ENCODE measurements around the gene EGFR. TPM values are rescaled to one million over a fixed set of nuclear protein-coding genes. Genes with fewer than 3 reads are reported as not detected.

EGFR gene
- total and polyA plus RNA-seq, 2 donors (not counting 3 experiments of a cell fraction or from before 2014, with no cell fraction given) = 1.5 to 4.1 TPM

DNA sequence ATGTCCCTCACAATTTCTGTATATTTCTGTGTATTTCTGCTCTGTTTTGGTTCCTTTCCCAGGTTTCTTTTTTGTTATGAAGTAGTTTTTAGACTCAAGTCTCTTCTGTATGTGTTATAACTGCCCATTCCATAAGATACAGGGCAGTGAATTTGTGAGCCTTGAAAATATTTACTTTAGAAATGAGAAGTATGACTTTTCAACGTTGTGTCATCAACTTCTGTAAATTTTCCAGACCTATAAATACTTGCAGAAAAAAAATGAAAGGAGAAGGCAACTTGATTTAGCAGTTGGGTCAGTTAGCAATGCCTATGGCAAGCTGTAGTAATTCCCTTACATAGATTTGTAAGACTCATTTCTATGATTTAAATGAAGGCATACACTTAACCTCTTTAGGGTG, 11.5 kb downstream of the EGFR start:
- no peaks in the 10 kb centered on the region for H3K27me3 ChIP-seq (ENCODE audit: control insufficient read depth in 2 of 2, insufficient read depth in 2 of 2, low read length in 2 of 2)
- H3K9me1 ChIP-seq (replicated peaks; ENCODE audit: control insufficient read depth, extremely low read depth, insufficient read depth, low read length) = no peaks in the 10 kb centered on the region
- no peaks in the 10 kb centered on the region for H3K4me1 ChIP-seq (ENCODE audit: control insufficient read depth, extremely low read depth, insufficient read depth, low read length)
- no peak overlapping the region for H3K27ac ChIP-seq (ENCODE audit: insufficient read depth, low read depth, low read length)
- no peaks in the 10 kb centered on the region for H3K9me3 ChIP-seq (replicated peaks; ENCODE audit: control insufficient read depth, insufficient read depth, low read length)
- BruUV-seq (replicated peaks) = no TSS peak
- no peak for DNase-seq (ENCODE audit: low read depth, low spot score)
- H2AFZ ChIP-seq (ENCODE audit: low read depth, low read length) = no peak overlapping the region
- CTCF ChIA-PET = interaction anchor here (1.0 to 2.6 kb wide), 3 partner anchors 10 to 225 kb away, joined by 3 to 8 read pairs (median 5); partner anchors contain the start of gene EGFR
- dilution Hi-C loops (cut with MboI; ENCODE audit: extremely low pct_ligation_motif_present, low sequenced_read_pairs) = no loop called here
- no peak overlapping the region for H3K4me3 ChIP-seq (replicated peaks in 1 of 3; ENCODE audit: insufficient read depth in 1 of 3, low read depth in 1 of 3, low read length in 3 of 3)
- H3K4me2 ChIP-seq (ENCODE audit: insufficient read depth, low read length) = no peak overlapping the region
- POLR2A ChIA-PET = no interaction called here
- no peak overlapping the region for H3K9ac ChIP-seq (replicated peaks; ENCODE audit: extremely low read depth, insufficient read depth, low read length)
- no peaks in the 10 kb centered on the region for H4K20me1 ChIP-seq (replicated peaks; ENCODE audit: control insufficient read depth, extremely low read depth, insufficient read depth, low read length)
- TF ChIP-seq GATA2 (IDR thresholded peaks at IDR 0.05; ENCODE audit: insufficient read depth, insufficient read length, low read depth, low read length) (no peak), JUN (IDR thresholded peaks at IDR 0.05; ENCODE audit: borderline replicate concordance, insufficient read depth, insufficient read length, low read depth) (no peak), MYC (IDR thresholded peaks at IDR 0.05; ENCODE audit: low read depth, low read length) (no peak), POLR2A (IDR thresholded peaks at IDR 0.05; ENCODE audit: low read depth, low read length) (no peak), FOS (IDR thresholded peaks at IDR 0.05; ENCODE audit: borderline replicate concordance, insufficient read depth, low read length) (no peak), EZH2 (IDR thresholded peaks at IDR 0.05; ENCODE audit: borderline replicate concordance, low read depth, low read length, severe bottlenecking) (no peak), MAX (IDR thresholded peaks at IDR 0.05; ENCODE audit: insufficient read depth, insufficient read length) (no peak), POLR2AphosphoS5 (IDR thresholded peaks at IDR 0.05; ENCODE audit: insufficient read depth, low read depth, low read length) (no peak)
- TF ChIP-seq, protein P1, sequence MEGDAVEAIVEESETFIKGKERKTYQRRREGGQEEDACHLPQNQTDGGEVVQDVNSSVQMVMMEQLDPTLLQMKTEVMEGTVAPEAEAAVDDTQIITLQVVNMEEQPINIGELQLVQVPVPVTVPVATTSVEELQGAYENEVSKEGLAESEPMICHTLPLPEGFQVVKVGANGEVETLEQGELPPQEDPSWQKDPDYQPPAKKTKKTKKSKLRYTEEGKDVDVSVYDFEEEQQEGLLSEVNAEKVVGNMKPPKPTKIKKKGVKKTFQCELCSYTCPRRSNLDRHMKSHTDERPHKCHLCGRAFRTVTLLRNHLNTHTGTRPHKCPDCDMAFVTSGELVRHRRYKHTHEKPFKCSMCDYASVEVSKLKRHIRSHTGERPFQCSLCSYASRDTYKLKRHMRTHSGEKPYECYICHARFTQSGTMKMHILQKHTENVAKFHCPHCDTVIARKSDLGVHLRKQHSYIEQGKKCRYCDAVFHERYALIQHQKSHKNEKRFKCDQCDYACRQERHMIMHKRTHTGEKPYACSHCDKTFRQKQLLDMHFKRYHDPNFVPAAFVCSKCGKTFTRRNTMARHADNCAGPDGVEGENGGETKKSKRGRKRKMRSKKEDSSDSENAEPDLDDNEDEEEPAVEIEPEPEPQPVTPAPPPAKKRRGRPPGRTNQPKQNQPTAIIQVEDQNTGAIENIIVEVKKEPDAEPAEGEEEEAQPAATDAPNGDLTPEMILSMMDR (IDR thresholded peaks at IDR 0.05; ENCODE audit: extremely low read depth in 1 of 2, insufficient read depth in 1 of 2, low read depth in 1 of 2, low read length in 2 of 2) = no peak
- no peaks in the 10 kb centered on the region for H3K36me3 ChIP-seq (ENCODE audit: control insufficient read depth in 2 of 2, extremely low read depth in 1 of 2, insufficient read depth in 2 of 2, low read length in 2 of 2)
- no peaks in the 10 kb centered on the region for H3K79me2 ChIP-seq (ENCODE audit: control insufficient read depth, insufficient read depth, low read length)
- no peak for FAIRE-seq
- intact Hi-C loops (cut with micrococcal nuclease) = no loop called here

Measured in endothelial cell of umbilical vein (primary cell).